SH-SY5Y (cell line): Measurements from ENCODE around the gene MAP3K6.

Experiments used
- GATA2 ChIP-seq: IDR thresholded peaks from 2 replicates; pipeline ENCODE4 v1.6.1; 2011; ENCODE audit warnings: mild to moderate bottlenecking, low read depth, low read length
- GATA3 ChIP-seq: IDR thresholded peaks from 2 replicates; pipeline ENCODE4 v1.6.1; 2011; ENCODE audit warnings: low read depth, mild to moderate bottlenecking, low read length, moderate library complexity

GRCh38 chr1:27327964-27328363 lies 38.8 kb downstream of the MAP3K6 start:
- no peak for TF ChIP-seq GATA2
- no peak for TF ChIP-seq GATA3
